ENCODE measurements around the gene LRCH3. TPM values are rescaled to one million over a fixed set of nuclear protein-coding genes. Genes with fewer than 3 reads are reported as not detected.
A peak's percentile ranks its signal among the peaks of the same experiment; 100 is the strongest.

The LRCH3 gene
- total RNA-seq, 1 experiment from 2014 or later: 75.8 TPM

DNA sequence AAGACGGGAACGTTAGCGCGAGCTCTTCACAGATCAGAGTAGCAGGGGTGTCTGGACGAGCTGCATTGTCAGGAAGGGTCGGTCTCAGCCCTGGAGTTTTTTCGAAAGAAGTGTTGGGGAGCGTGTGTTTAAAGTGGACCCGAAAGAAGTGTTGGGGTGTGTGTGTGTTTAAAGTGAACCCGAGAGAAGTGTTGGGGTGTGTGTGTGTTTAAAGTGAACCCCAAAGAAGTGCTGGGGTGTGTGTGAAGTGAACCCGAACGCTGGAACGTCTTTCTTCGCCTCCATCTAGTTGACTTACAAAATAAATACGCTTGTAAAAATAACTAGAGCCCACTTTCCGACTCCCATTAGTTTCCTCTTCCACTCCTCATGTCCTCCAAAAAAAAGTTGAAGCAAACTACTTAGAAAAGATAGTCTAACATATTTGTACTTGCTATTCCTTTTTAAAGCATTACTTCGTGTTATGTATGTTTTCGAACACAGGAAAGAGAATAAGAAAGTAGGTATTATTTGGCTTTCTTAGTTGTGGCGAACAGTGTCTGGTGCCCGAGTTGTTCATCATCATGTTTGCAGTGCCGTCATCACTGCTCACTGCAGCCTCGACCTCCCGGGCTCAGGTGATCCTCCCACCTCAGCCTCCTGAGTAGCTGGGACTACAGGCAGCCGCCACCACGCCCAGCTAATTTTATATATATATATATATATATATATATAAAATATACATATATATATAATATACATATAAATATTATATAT, 1.0 kb downstream of the LRCH3 start:
- Histone ChIP-seq H3K4me3 (ENCODE audit: low read depth in 2 of 2, low read length in 2 of 2) (peak overlapping the region; percentile 91 to 96), H3K4me1 (ENCODE audit: control insufficient read depth, insufficient read depth, low read length) (peaks cover 13% of the 10 kb centered on the region; the same call in 1 of the 2 replicates), H3K9me3 (ENCODE audit: control insufficient read depth, insufficient read depth, low read depth, low read length) (no peaks in the 10 kb centered on the region), H3K27me3 (ENCODE audit: control insufficient read depth, insufficient read depth, low read length) (no peaks in the 10 kb centered on the region), H3K27ac (ENCODE audit: low read length) (peak overlapping the region; percentile 86), H3K36me3 (ENCODE audit: control insufficient read depth, insufficient read depth, low read length) (no peaks in the 10 kb centered on the region)
- DNase-seq (ENCODE audit: low read depth, low spot score): no peak
- CTCF ChIA-PET: no interaction called here
- TSS peak; percentile 63 for BruUV-seq (replicated peaks)
- TF ChIP-seq TCF7L2 (IDR thresholded peaks at IDR 0.05; ENCODE audit: low read depth, low read length): no peak
- TF ChIP-seq, protein P1, sequence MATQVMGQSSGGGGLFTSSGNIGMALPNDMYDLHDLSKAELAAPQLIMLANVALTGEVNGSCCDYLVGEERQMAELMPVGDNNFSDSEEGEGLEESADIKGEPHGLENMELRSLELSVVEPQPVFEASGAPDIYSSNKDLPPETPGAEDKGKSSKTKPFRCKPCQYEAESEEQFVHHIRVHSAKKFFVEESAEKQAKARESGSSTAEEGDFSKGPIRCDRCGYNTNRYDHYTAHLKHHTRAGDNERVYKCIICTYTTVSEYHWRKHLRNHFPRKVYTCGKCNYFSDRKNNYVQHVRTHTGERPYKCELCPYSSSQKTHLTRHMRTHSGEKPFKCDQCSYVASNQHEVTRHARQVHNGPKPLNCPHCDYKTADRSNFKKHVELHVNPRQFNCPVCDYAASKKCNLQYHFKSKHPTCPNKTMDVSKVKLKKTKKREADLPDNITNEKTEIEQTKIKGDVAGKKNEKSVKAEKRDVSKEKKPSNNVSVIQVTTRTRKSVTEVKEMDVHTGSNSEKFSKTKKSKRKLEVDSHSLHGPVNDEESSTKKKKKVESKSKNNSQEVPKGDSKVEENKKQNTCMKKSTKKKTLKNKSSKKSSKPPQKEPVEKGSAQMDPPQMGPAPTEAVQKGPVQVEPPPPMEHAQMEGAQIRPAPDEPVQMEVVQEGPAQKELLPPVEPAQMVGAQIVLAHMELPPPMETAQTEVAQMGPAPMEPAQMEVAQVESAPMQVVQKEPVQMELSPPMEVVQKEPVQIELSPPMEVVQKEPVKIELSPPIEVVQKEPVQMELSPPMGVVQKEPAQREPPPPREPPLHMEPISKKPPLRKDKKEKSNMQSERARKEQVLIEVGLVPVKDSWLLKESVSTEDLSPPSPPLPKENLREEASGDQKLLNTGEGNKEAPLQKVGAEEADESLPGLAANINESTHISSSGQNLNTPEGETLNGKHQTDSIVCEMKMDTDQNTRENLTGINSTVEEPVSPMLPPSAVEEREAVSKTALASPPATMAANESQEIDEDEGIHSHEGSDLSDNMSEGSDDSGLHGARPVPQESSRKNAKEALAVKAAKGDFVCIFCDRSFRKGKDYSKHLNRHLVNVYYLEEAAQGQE (IDR thresholded peaks at IDR 0.05; ENCODE audit: insufficient read depth in 1 of 2, low read depth in 2 of 2, low read length in 1 of 2): no peak
- no peak for TF ChIP-seq CTCF (IDR thresholded peaks at IDR 0.05)
- TF ChIP-seq POLR2AphosphoS5 (IDR thresholded peaks at IDR 0.05; ENCODE audit: low read depth, low read length): no peak
- no peak for TF ChIP-seq SIN3A (IDR thresholded peaks at IDR 0.05; ENCODE audit: borderline replicate concordance, insufficient read depth, low read depth, low read length)
- in situ Hi-C loops (cut with HindIII; ENCODE audit: low pct_unique_long_range_greater_than_20kb, low sequenced_read_pairs): no loop called here
- ATAC-seq: peak; percentile 47
- POLR2A ChIA-PET: interaction anchor here (0.6 kb wide), 1 partner anchor 124 kb away, joined by 3 read pairs; no protein-coding TSS in a partner anchor
- intact Hi-C loops (cut with micrococcal nuclease; ENCODE audit: unreplicated experiment): no loop called here

DNA sequence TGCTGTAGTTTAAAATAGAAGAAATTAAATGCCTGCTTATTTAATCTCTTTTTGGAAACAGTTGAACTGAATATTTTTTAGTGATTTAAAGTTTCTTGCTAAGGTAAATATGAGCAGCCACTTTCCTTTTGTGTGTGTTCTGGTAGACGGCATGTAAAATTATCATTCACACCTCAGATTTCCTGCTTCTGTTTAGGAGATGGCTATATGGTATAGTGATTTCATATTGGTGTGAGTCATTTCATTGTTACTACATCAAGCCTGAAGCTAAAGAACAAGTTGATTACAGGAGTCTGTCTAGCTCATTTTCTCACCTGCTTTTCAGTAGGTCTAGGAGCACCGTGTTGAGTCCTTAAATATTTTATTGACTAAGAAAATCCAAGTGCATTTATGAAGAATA, 2.2 kb downstream of the LRCH3 start:
- DNase-seq (ENCODE audit: low read depth, low spot score) (no peak), ATAC-seq (no peak)
- in situ Hi-C loops (cut with HindIII; ENCODE audit: low pct_unique_long_range_greater_than_20kb, low sequenced_read_pairs) (no loop called here), intact Hi-C loops (cut with micrococcal nuclease; ENCODE audit: unreplicated experiment) (no loop called here)
- no TSS peak for BruUV-seq (replicated peaks)
- peak overlapping the region; percentile 44; the same call in 1 of the 2 replicates for H3K27ac ChIP-seq (ENCODE audit: low read length)
- ChIA-PET POLR2A (interaction anchor here (0.6 kb wide), 2 partner anchors 34 to 126 kb away, joined by 3 read pairs; no protein-coding TSS in a partner anchor), CTCF (no interaction called here)
- H3K36me3 ChIP-seq (ENCODE audit: control insufficient read depth, insufficient read depth, low read length): no peaks in the 10 kb centered on the region
- peaks cover 13% of the 10 kb centered on the region; the same call in 1 of the 2 replicates for H3K4me1 ChIP-seq (ENCODE audit: control insufficient read depth, insufficient read depth, low read length)
- no peak for TF ChIP-seq POLR2AphosphoS5 (IDR thresholded peaks at IDR 0.05; ENCODE audit: low read depth, low read length)
- no peak for TF ChIP-seq TCF7L2 (IDR thresholded peaks at IDR 0.05; ENCODE audit: low read depth, low read length)
- TF ChIP-seq, protein P1 (IDR thresholded peaks at IDR 0.05; ENCODE audit: insufficient read depth in 1 of 2, low read depth in 2 of 2, low read length in 1 of 2): no peak
- no peak for TF ChIP-seq CTCF (IDR thresholded peaks at IDR 0.05)
- no peak for TF ChIP-seq SIN3A (IDR thresholded peaks at IDR 0.05; ENCODE audit: borderline replicate concordance, insufficient read depth, low read depth, low read length)
- no peaks in the 10 kb centered on the region for H3K27me3 ChIP-seq (ENCODE audit: control insufficient read depth, insufficient read depth, low read length)
- H3K4me3 ChIP-seq (ENCODE audit: low read depth in 2 of 2, low read length in 2 of 2): peak overlapping the region; percentile 5 to 17; a peak in 3 of 4 replicates
- H3K9me3 ChIP-seq (ENCODE audit: control insufficient read depth, insufficient read depth, low read depth, low read length): no peaks in the 10 kb centered on the region
